ENCODE measurements around the gene C17orf50.

GRCh38 chr17:35791681-35792350 lies 31.1 kb downstream of the C17orf50 start:
- no peak for TF ChIP-seq POLR2AphosphoS5 (IDR thresholded peaks at IDR 0.05)
- TF ChIP-seq POLR2A (IDR thresholded peaks at IDR 0.05) = no peak
- TF ChIP-seq, protein P1, sequence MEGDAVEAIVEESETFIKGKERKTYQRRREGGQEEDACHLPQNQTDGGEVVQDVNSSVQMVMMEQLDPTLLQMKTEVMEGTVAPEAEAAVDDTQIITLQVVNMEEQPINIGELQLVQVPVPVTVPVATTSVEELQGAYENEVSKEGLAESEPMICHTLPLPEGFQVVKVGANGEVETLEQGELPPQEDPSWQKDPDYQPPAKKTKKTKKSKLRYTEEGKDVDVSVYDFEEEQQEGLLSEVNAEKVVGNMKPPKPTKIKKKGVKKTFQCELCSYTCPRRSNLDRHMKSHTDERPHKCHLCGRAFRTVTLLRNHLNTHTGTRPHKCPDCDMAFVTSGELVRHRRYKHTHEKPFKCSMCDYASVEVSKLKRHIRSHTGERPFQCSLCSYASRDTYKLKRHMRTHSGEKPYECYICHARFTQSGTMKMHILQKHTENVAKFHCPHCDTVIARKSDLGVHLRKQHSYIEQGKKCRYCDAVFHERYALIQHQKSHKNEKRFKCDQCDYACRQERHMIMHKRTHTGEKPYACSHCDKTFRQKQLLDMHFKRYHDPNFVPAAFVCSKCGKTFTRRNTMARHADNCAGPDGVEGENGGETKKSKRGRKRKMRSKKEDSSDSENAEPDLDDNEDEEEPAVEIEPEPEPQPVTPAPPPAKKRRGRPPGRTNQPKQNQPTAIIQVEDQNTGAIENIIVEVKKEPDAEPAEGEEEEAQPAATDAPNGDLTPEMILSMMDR (IDR thresholded peaks at IDR 0.05) = no peak

Measured in breast epithelium (tissue), 3 donors.